Hepatocyte (in vitro differentiated cells): ENCODE measurements around the gene SNRPD3. TPM values are rescaled to one million over a fixed set of nuclear protein-coding genes. Genes with fewer than 3 reads are reported as not detected.
A peak's percentile ranks its signal among the peaks of the same experiment; 100 is the strongest.

ENCODE experiments used
- DNase-seq: peaks from one replicate; pipeline ENCODE4 v3.0.0-alpha.2; 2016; ENCODE audit warnings: low spot score
- H2AFZ ChIP-seq: fragments of 200-600 bp; sonication (generic); 2 replicates; pipeline ENCODE4 v1.6.0; 2016; ENCODE audit warnings: antibody characterized with exemption, mild to moderate bottlenecking
- H3K27ac ChIP-seq: fragments of 200-600 bp; sonication (generic); 2 replicates; pipeline ENCODE4 v1.5.1; 2016; ENCODE audit warnings: mild to moderate bottlenecking
- H3K27me3 ChIP-seq: fragments of 200-600 bp; sonication (generic); 2 replicates; pipeline ENCODE4 v1.6.1; 2016
- H3K36me3 ChIP-seq: fragments of 200-600 bp; sonication (generic); replicated peaks from 2 replicates; pipeline ENCODE4 v1.5.1; 2016; ENCODE audit warnings: low read depth; ENCODE audit not compliant: insufficient read depth
- H3K4me1 ChIP-seq: fragments of 200-600 bp; sonication (generic); 2 replicates; pipeline ENCODE4 v1.5.1; 2016; ENCODE audit warnings: mild to moderate bottlenecking, moderate library complexity; ENCODE audit not compliant: insufficient read depth
- H3K4me2 ChIP-seq: fragments of 200-600 bp; sonication (generic); 2 replicates; pipeline ENCODE4 v1.6.0; 2016
- H3K4me3 ChIP-seq: fragments of 200-600 bp; sonication (generic); 2 replicates; pipeline ENCODE4 v1.5.1; 2016; ENCODE audit warnings: mild to moderate bottlenecking
- H3K79me2 ChIP-seq: fragments of 200-600 bp; sonication (generic); 2 replicates; pipeline ENCODE4 v1.6.0; 2017; ENCODE audit warnings: mild to moderate bottlenecking
- H3K9me2 ChIP-seq: fragments of 200-600 bp; sonication (generic); replicated peaks from 2 replicates; pipeline ENCODE4 v1.6.0; 2017; ENCODE audit warnings: mild to moderate bottlenecking; ENCODE audit not compliant: insufficient read depth
- H3K9me3 ChIP-seq: fragments of 200-600 bp; sonication (generic); 2 replicates; pipeline ENCODE4 v1.5.1; 2016; ENCODE audit warnings: low read depth, mild to moderate bottlenecking
- H4K20me1 ChIP-seq: fragments of 200-600 bp; sonication (generic); 2 replicates; pipeline ENCODE4 v1.6.0; 2016; ENCODE audit warnings: mild to moderate bottlenecking; ENCODE audit not compliant: insufficient read depth, poor library complexity, severe bottlenecking
- CTCF ChIP-seq: fragments of 200-600 bp; sonication (generic); IDR thresholded peaks from 2 replicates; pipeline ENCODE4 v1.5.1; 2016; ENCODE audit warnings: antibody characterized with exemption, mild to moderate bottlenecking; ENCODE audit not compliant: poor library complexity
- EZH2 ChIP-seq: fragments of 200-600 bp; sonication (generic); IDR thresholded peaks from 2 replicates; pipeline ENCODE4 v1.6.1; 2016; ENCODE audit warnings: antibody characterized with exemption, mild to moderate bottlenecking, borderline replicate concordance
- EZH2phosphoT487 ChIP-seq: fragments of 200-600 bp; sonication (generic); IDR thresholded peaks from one replicate; pipeline ENCODE4 v1.6.1; 2018; ENCODE audit warnings: antibody characterized with exemption, mild to moderate bottlenecking, low read depth, moderate library complexity; ENCODE audit not compliant: unreplicated experiment, severe bottlenecking
- WGBS: methylation state at CpG from one replicate; pipeline ENCODE4 v1.1.6; 2016; ENCODE audit warnings: low lambda C conversion rate; ENCODE audit errors: missing lambda C conversion rate; 5-methylcytosine and 5-hydroxymethylcytosine counted together
- polyA plus RNA-seq: library from polyadenylated mRNA; unstranded; fragments of >200 nt; fragmentation: Nextera tagmentation; extraction: Ambion mirVana; gene quantifications from 2 replicates; pipeline ENCODE4 v1.2.1, GENCODE V29; 2016
- total RNA-seq: library from RNA; depleted of rRNA; stranded (reverse); fragments of >200 nt; gene quantifications from 2 replicates; pipeline ENCODE4 v1.2.3, GENCODE V29; 2014

SNRPD3 gene
- total and polyA plus RNA-seq, 2 experiments from 2014 or later, result 122 to 185 TPM

GRCh38 chr22:24553597-24554312, 2.0 kb upstream of the SNRPD3 start:
- Histone ChIP-seq H3K9me3 (no peaks in the 10 kb centered on the region), H3K36me3 (no peaks in the 10 kb centered on the region), H3K9me2 (no peaks in the 10 kb centered on the region), H3K27ac (peak overlapping the region; percentile 94), H4K20me1 (peaks cover 23% of the 10 kb centered on the region), H3K4me2 (peak overlapping the region; percentile 93), H3K4me3 (peak overlapping the region; percentile 48), H3K79me2 (peaks cover 79% of the 10 kb centered on the region), H3K4me1 (peaks cover 48% of the 10 kb centered on the region), H2AFZ (no peak overlapping the region), H3K27me3 (no peaks in the 10 kb centered on the region)
- peak; percentile 38 for DNase-seq
- TF ChIP-seq EZH2 (no peak), EZH2phosphoT487 (no peak), CTCF (no peak)
- WGBS, result 51% methylated on average over 12 of the region's 12 CpGs

GRCh38 chr22:24554313-24555164, 1.3 kb upstream of the SNRPD3 start, which contains the start of gene GUCD1:
TSS of gene GUCD1 (minus strand) at chr22:24555138. CDS start at chr22:24554991, 147 bp downstream.
- Histone ChIP-seq H3K9me2 (no peaks in the 10 kb centered on the region), H3K27ac (peak within 1 kb of the TSS; percentile 97), H4K20me1 (peaks cover 18% of the 10 kb centered on the region), H3K27me3 (no peaks in the 10 kb centered on the region), H3K4me2 (peak within 1 kb of the TSS; percentile 93), H3K9me3 (no peaks in the 10 kb centered on the region), H3K79me2 (peaks cover 79% of the 10 kb centered on the region), H3K36me3 (no peaks in the 10 kb centered on the region), H2AFZ (peak within 1 kb of the TSS; percentile 55), H3K4me3 (peak within 1 kb of the TSS; percentile 87), H3K4me1 (peaks cover 44% of the 10 kb centered on the region)
- peak; percentile 59 for DNase-seq
- TF ChIP-seq EZH2phosphoT487 (no peak), EZH2 (no peak), CTCF (no peak)
- WGBS, result 1% methylated on average over 36 of the region's 64 CpGs

GRCh38 chr22:24559471-24559870, 3.7 kb downstream of the SNRPD3 start:
- H3K4me3 ChIP-seq, result no peak overlapping the region
- DNase-seq, result no peak
- H3K4me2 ChIP-seq, result no peak overlapping the region
- H3K79me2 ChIP-seq, result peaks cover 85% of the 10 kb centered on the region
- H4K20me1 ChIP-seq, result peaks cover 24% of the 10 kb centered on the region
- H3K36me3 ChIP-seq, result no peaks in the 10 kb centered on the region
- no peak overlapping the region for H3K27ac ChIP-seq
- WGBS, result 86% methylated on average over 4 of the region's 4 CpGs
- H3K9me2 ChIP-seq, result no peaks in the 10 kb centered on the region
- no peak for TF ChIP-seq CTCF
- no peak for TF ChIP-seq EZH2
- no peak for TF ChIP-seq EZH2phosphoT487
- no peaks in the 10 kb centered on the region for H3K9me3 ChIP-seq
- peaks cover 16% of the 10 kb centered on the region for H3K4me1 ChIP-seq
- no peak overlapping the region for H2AFZ ChIP-seq
- no peaks in the 10 kb centered on the region for H3K27me3 ChIP-seq
